Nephron (organoid): ENCODE measurements around the gene PSD.

Experiments used
- H3K27ac Mint-ChIP-seq, 3 experiments: 2 replicates each; pipeline ENCODE4 v1.8.0; 2020; ENCODE audit warnings: mixed read lengths in 3 of 3, mild to moderate bottlenecking in 2 of 3, moderate library complexity in 1 of 3
- H3K27me3 Mint-ChIP-seq: 2 replicates; pipeline ENCODE4 v1.8.0; 2021; ENCODE audit warnings: low read depth, mild to moderate bottlenecking, moderate library complexity, mixed read lengths
- H3K36me3 Mint-ChIP-seq: 2 replicates; pipeline ENCODE4 v1.8.0; 2020; ENCODE audit warnings: low read depth, mixed read lengths
- H3K4me1 Mint-ChIP-seq: 2 replicates; pipeline ENCODE4 v1.8.0; 2020; ENCODE audit warnings: mixed read lengths
- H3K4me3 Mint-ChIP-seq, 3 experiments: 2 replicates each; pipeline ENCODE4 v1.8.0; 2020; ENCODE audit warnings: mild to moderate bottlenecking in 3 of 3, mixed read lengths in 3 of 3, moderate library complexity in 2 of 3
- H3K9me3 Mint-ChIP-seq: 2 replicates; pipeline ENCODE4 v1.8.0; 2020; ENCODE audit warnings: mixed read lengths
- CTCF ChIP-seq, 3 experiments: fragments of 200-600 bp; sonication (generic); IDR thresholded peaks; one replicate each; pipeline ENCODE4 v1.5.0; 2021; ENCODE audit warnings: antibody characterized with exemption in 3 of 3; ENCODE audit not compliant: unreplicated experiment in 3 of 3

Gene PSD

GRCh38 chr10:102453502-102453901 is 34.9 kb upstream of the PSD start:
- TF ChIP-seq CTCF (IDR thresholded peaks at IDR 0.05; ENCODE audit: unreplicated experiment in 3 of 3): no peak
- Mint-ChIP-seq H3K9me3 (no peaks in the 10 kb centered on the region), H3K27ac (no peak overlapping the region), H3K27me3 (peaks cover 3% of the 10 kb centered on the region), H3K36me3 (peaks cover 5% of the 10 kb centered on the region), H3K4me3 (no peak overlapping the region), H3K4me1 (peaks cover 7% of the 10 kb centered on the region)

- H3K4me1 Mint-ChIP-seq: peaks cover 7% of the 10 kb centered on the region
- H3K27ac Mint-ChIP-seq: no peak overlapping the region
- peak overlapping the region; percentile 71 to 91 (median 88) for H3K4me3 Mint-ChIP-seq
- H3K9me3 Mint-ChIP-seq: no peaks in the 10 kb centered on the region
- peaks cover 3% of the 10 kb centered on the region for H3K27me3 Mint-ChIP-seq
- H3K36me3 Mint-ChIP-seq: peaks cover 5% of the 10 kb centered on the region
- no peak for TF ChIP-seq CTCF (IDR thresholded peaks at IDR 0.05; ENCODE audit: unreplicated experiment in 3 of 3)
Measured at GRCh38 chr10:102452672-102453340, 34.2 kb upstream of the PSD start.

- H3K9me3 Mint-ChIP-seq: no peaks in the 10 kb centered on the region
- H3K4me3 Mint-ChIP-seq: peak within 1 kb of the TSS; percentile 88 to 94 (median 91)
- H3K36me3 Mint-ChIP-seq: peaks cover 5% of the 10 kb centered on the region
- H3K27ac Mint-ChIP-seq: peak within 1 kb of the TSS in 2 of 3 experiments; percentile 77
- peaks cover 3% of the 10 kb centered on the region for H3K27me3 Mint-ChIP-seq
- no peak for TF ChIP-seq CTCF (IDR thresholded peaks at IDR 0.05; ENCODE audit: unreplicated experiment in 3 of 3)
- peaks cover 7% of the 10 kb centered on the region for H3K4me1 Mint-ChIP-seq
Measured at GRCh38 chr10:102451105-102451969, 32.8 kb upstream of the PSD start, which contains the start of gene C10orf95. C10orf95 (minus strand) TSS chr10:102451543; CDS start chr10:102451093, 450 bp downstream.

- peaks cover 7% of the 10 kb centered on the region for H3K4me1 Mint-ChIP-seq
- TF ChIP-seq CTCF (IDR thresholded peaks at IDR 0.05; ENCODE audit: unreplicated experiment in 3 of 3): no peak
- H3K27ac Mint-ChIP-seq: peak overlapping the region; percentile 58 to 77 (median 73)
- peak overlapping the region; percentile 94 to 95 (median 94) for H3K4me3 Mint-ChIP-seq
- H3K27me3 Mint-ChIP-seq: peaks cover 3% of the 10 kb centered on the region
- peaks cover 5% of the 10 kb centered on the region for H3K36me3 Mint-ChIP-seq
- no peaks in the 10 kb centered on the region for H3K9me3 Mint-ChIP-seq
Measured at GRCh38 chr10:102450374-102451104, 32.0 kb upstream of the PSD start.

- no peak for TF ChIP-seq CTCF (IDR thresholded peaks at IDR 0.05; ENCODE audit: unreplicated experiment in 3 of 3)
- Mint-ChIP-seq H3K9me3 (no peaks in the 10 kb centered on the region), H3K36me3 (peaks cover 5% of the 10 kb centered on the region), H3K27ac (peak overlapping the region; percentile 58 to 77 (median 73)), H3K4me3 (peak overlapping the region; percentile 94 to 95 (median 94)), H3K4me1 (peaks cover 7% of the 10 kb centered on the region), H3K27me3 (peaks cover 3% of the 10 kb centered on the region)
Measured at GRCh38 chr10:102450124-102450373, 31.5 kb upstream of the PSD start.
